H1 (cell line): ENCODE measurements around the gene AGTR1. TPM values are rescaled to one million over a fixed set of nuclear protein-coding genes. Genes with fewer than 3 reads are reported as not detected.

Source experiments
- CEBPB ChIP-seq: IDR thresholded peaks from 2 replicates; pipeline ENCODE4 v1.6.1; 2012; ENCODE audit warnings: low read depth, low read length
- CHD1 ChIP-seq: IDR thresholded peaks from 2 replicates; pipeline ENCODE4 v1.6.1; 2012; ENCODE audit warnings: low read depth, low read length, improper control_type of control experiment
- CHD7 ChIP-seq: fragments of 300-600 bp; sonication (generic); IDR thresholded peaks from 2 replicates; pipeline ENCODE4 v1.7.1; 2012; ENCODE audit warnings: low read length, moderate library complexity, mild to moderate bottlenecking, inconsistent platforms; ENCODE audit not compliant: insufficient replicate concordance
- CTBP2 ChIP-seq: IDR thresholded peaks from 2 replicates; pipeline ENCODE4 v1.7.0; 2011; ENCODE audit warnings: borderline replicate concordance, mild to moderate bottlenecking, moderate library complexity, mixed read lengths, low read length; ENCODE audit not compliant: insufficient read depth, insufficient read length
- E2F6 ChIP-seq: IDR thresholded peaks from 2 replicates; pipeline ENCODE4 v1.6.1; 2012; ENCODE audit warnings: inconsistent platforms
- EZH2 ChIP-seq: fragments of 200-600 bp; sonication (generic); IDR thresholded peaks from 2 replicates; pipeline ENCODE4 v1.7.1; 2012; ENCODE audit warnings: low read depth, mild to moderate bottlenecking, moderate library complexity, low read length, inconsistent platforms; ENCODE audit not compliant: severe bottlenecking
- polyA plus RNA-seq, 7 experiments: library from polyadenylated mRNA; depleted of rRNA in 3 of 7; stranded (reverse) in 5 of 7; unstranded in 2 of 7; fragments of >200 nt in 5 of 7; fragments of 200-250 nt in 2 of 7; gene quantifications; 1 replicate in 5 of 7; 2 replicates in 1 of 7; 4 replicates in 1 of 7; pipeline versions ENCODE4 v1.2.1 to v1.2.3, GENCODE V29; 2011 to 2013; ENCODE audit warnings: missing spikeins in 2 of 7, mixed read lengths in 2 of 7
- total RNA-seq: library from RNA; stranded (reverse); fragmentation: NEBNext Ultra II Directional; extraction: Animal tissue kit (Norgen Biotek cat#: 25700); gene quantifications from 2 replicates; pipeline ENCODE4 v1.2.1, GENCODE V29; 2021

Gene AGTR1
- total and polyA plus RNA-seq, 2 of the 8 experiments (the other 6 are each of a cell fraction or from before 2014, with no cell fraction given), result 0.03 TPM; not detected in 1

- no peak for TF ChIP-seq EZH2
- TF ChIP-seq CHD7, result no peak
- no peak for TF ChIP-seq CTBP2
- no peak for TF ChIP-seq CHD1
- no peak for TF ChIP-seq CEBPB
- no peak for TF ChIP-seq E2F6
Observed at GRCh38 chr3:148757238-148758215, 59.8 kb downstream of the AGTR1 start (continued).
